Common myeloid progenitor, CD34-positive (primary cell): Measurements from ENCODE around the gene SLC6A3.

Experiments used
- CTCF ChIA-PET: fragments of 350-600 bp; sonication (Branson Sonifier 250); formaldehyde crosslinking; loops from one replicate; lab custom pipeline; 2021; ENCODE audit warnings: antibody characterized with exemption; lab: Charles Lee
- POLR2A ChIA-PET: fragments of 350-600 bp; sonication (Branson Sonifier 250); formaldehyde crosslinking; loops from one replicate; lab custom pipeline; 2021; ENCODE audit warnings: antibody characterized with exemption; lab: Charles Lee
- DNase-seq, 3 donors: peaks; one replicate each; pipeline versions ENCODE4 v3.0.0 to v3.0.0-alpha.2; 2013
- H3K27ac ChIP-seq, 2 experiments: 1 replicate in 1 of 2; 2 replicates in 1 of 2; pipeline ENCODE4 v1.7.0; 2013; ENCODE audit warnings: inconsistent platforms in 2 of 2, low read length in 2 of 2, mild to moderate bottlenecking in 2 of 2, low read depth in 1 of 2, moderate library complexity in 1 of 2; ENCODE audit not compliant: severe bottlenecking in 2 of 2, insufficient read depth in 1 of 2, poor library complexity in 1 of 2
- H3K27me3 ChIP-seq, 5 experiments: replicated peaks in 2 of 5; 1 replicate in 3 of 5; 2 replicates in 2 of 5; pipeline versions ENCODE4 v1.6.1 to v1.7.0; 2013; ENCODE audit warnings: low read length in 4 of 5, mild to moderate bottlenecking in 2 of 5, moderate library complexity in 2 of 5, inconsistent platforms in 1 of 5; ENCODE audit not compliant: insufficient read depth in 5 of 5, control insufficient read depth in 4 of 5
- H3K36me3 ChIP-seq, 4 experiments: 1 replicate in 2 of 4; 2 replicates in 2 of 4; pipeline versions ENCODE4 v1.6.1 to v1.7.0; 2013; ENCODE audit warnings: low read length in 3 of 4, control low read depth in 1 of 4, mild to moderate bottlenecking in 1 of 4; ENCODE audit not compliant: control insufficient read depth in 4 of 4, insufficient read depth in 4 of 4
- H3K4me1 ChIP-seq, 4 experiments: 1 replicate in 3 of 4; 2 replicates in 1 of 4; pipeline versions ENCODE4 v1.6.1 to v1.7.1; 2013; ENCODE audit warnings: low read length in 3 of 4, mild to moderate bottlenecking in 3 of 4, control low read depth in 1 of 4, inconsistent platforms in 1 of 4, moderate library complexity in 1 of 4; ENCODE audit not compliant: control insufficient read depth in 4 of 4, insufficient read depth in 4 of 4; ENCODE audit errors: control extremely low read depth in 1 of 4
- H3K4me3 ChIP-seq, 7 experiments: 1 replicate in 4 of 7; 2 replicates in 3 of 7; pipeline versions ENCODE4 v1.5.1 to v1.7.0; 2013; ENCODE audit warnings: mild to moderate bottlenecking in 7 of 7, low read length in 6 of 7, moderate library complexity in 6 of 7, inconsistent platforms in 2 of 7, low read depth in 2 of 7, control low read depth in 1 of 7; ENCODE audit not compliant: insufficient read depth in 4 of 7, control insufficient read depth in 1 of 7; ENCODE audit errors: extremely low read depth in 1 of 7
- H3K9me3 ChIP-seq, 5 experiments: 1 replicate in 4 of 5; 2 replicates in 1 of 5; pipeline versions ENCODE4 v1.6.1 to v1.7.1; 2013; ENCODE audit warnings: low read length in 4 of 5, mild to moderate bottlenecking in 2 of 5, inconsistent platforms in 1 of 5, low read depth in 1 of 5, moderate library complexity in 1 of 5; ENCODE audit not compliant: control insufficient read depth in 4 of 5, insufficient read depth in 2 of 5; ENCODE audit errors: control extremely low read depth in 1 of 5
- WGBS: methylation state at CpG from one replicate; pipeline ENCODE4 v1.1.5; 2013; ENCODE audit not compliant: insufficient coverage; 5-methylcytosine and 5-hydroxymethylcytosine counted together

SLC6A3 gene

DNA sequence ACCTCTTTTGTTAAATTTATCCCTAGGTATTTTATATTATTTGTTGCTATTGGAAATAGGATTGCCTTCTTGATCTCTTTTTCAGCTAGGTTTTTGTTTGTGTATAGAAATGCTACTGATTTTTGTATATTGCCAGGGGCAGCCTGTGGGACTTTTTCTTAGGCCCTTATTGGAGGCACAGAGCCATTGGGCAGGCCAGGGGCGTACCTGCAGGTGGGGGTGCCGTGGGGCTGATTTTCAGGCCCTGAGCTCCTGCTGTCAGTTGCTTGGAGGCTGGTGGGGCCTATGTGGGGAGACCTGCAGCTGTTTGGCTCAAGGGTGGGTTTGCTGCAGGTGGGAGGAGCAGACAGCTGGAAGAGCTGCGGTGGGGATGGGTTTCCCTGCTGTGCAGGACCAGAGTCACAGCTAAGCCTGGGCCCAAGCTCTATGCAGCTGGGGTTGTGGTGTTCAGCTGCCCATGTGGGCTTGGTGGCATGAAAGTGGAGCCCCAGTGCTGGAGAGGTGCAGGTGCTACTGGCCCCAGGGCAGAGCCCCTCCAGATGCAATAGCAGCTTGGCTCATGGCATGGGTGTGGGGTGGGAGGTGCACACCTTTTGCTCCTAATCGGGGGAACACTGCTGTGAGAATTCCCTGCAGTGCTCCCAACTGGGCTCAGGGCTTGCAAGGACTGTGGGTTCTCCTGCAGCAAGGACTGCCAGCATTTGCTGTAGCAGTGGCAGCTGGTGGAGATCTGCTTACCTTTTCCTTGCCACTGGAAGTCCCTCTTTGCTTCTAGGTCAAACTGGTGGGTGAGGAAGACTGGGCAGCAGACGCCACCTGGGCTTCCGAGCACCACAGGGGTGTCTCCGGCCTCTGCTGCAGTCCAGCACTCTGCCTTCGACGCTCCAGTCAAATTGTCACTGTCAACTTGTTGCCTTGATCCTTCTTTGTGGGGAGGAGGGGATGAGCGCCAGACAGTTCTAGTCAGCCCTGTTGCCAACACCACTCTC lies 92.7 kb downstream of the SLC6A3 start:
- ChIA-PET CTCF (no interaction called here), POLR2A (no interaction called here)
- Histone ChIP-seq H3K27me3 (peaks cover 0 to 18% (median 9%) of the 10 kb centered on the region in 5 experiments), H3K36me3 (no peaks in the 10 kb centered on the region), H3K27ac (no peak overlapping the region), H3K4me1 (peaks cover 0 to 3% (median 2%) of the 10 kb centered on the region in 4 experiments), H3K4me3 (no peak overlapping the region), H3K9me3 (no peaks in the 10 kb centered on the region)
- 86% methylated on average over 9 of the region's 10 CpGs for WGBS
- DNase-seq, result no peak

- DNase-seq, result no peak
- Histone ChIP-seq H3K36me3 (no peaks in the 10 kb centered on the region), H3K27ac (no peak overlapping the region), H3K9me3 (no peaks in the 10 kb centered on the region), H3K4me1 (peaks cover 0 to 14% (median 7%) of the 10 kb centered on the region in 4 experiments), H3K4me3 (no peak overlapping the region), H3K27me3 (peaks cover 0 to 9% (median 6%) of the 10 kb centered on the region in 5 experiments)
- WGBS, result 100% methylated on average over 2 of the region's 4 CpGs
- ChIA-PET CTCF (no interaction called here), POLR2A (interaction anchor here (0.6 kb wide), 2 partner anchors 86 to 256 kb away, joined by 3 read pairs; no protein-coding TSS in a partner anchor)
Measured at GRCh38 chr5:1351156-1351555, 94.1 kb downstream of the SLC6A3 start.

DNA sequence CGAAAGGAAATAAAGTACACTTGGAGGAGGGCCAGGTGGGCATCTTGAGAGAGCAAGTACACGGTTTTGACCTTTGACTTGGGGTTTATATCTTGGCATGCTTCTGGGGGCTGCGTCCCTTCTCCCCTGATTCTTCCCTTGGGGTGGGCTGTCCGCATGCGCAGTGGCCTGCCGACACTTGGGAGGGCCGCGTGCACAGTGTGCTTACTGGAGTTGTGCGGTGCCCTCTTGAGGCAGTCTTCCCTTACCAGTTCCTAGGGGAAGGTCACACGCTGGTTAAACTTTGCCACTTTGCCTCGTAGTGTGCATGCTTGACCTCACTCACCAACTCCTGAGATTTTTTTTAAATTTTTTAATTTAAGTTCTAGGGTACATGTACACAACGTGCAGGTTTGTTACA lies 96.0 kb downstream of the SLC6A3 start:
- H3K4me3 ChIP-seq, result no peak overlapping the region
- DNase-seq, result no peak

DNA sequence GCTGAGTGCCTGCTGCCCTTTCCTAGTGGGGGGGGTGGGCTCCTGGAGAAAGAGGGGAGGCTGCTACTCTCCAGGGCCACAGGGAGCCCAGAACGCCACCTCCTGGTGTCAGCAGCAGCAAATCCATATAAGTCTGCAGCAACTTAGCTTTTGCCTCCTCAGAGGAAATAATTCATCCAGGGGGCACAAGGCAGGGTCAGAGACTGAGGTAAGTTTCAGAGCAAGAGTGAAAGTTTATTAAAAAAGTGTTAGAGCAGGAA lies 96.3 kb downstream of the SLC6A3 start:
- Histone ChIP-seq H3K9me3 (no peaks in the 10 kb centered on the region), H3K27me3 (peaks cover 0 to 7% (median 0%) of the 10 kb centered on the region in 5 experiments), H3K27ac (no peak overlapping the region), H3K4me3 (no peak overlapping the region), H3K36me3 (no peaks in the 10 kb centered on the region), H3K4me1 (peaks cover 3 to 28% (median 21%) of the 10 kb centered on the region in 4 experiments)
- WGBS, result 83% methylated on average over 1 of the region's 1 CpG
- POLR2A ChIA-PET, result no interaction called here
- no peak for DNase-seq
- CTCF ChIA-PET, result no interaction called here

More for the DNA sequence above, 96.0 kb downstream of the SLC6A3 start:
- Histone ChIP-seq H3K27ac (no peak overlapping the region), H3K9me3 (no peaks in the 10 kb centered on the region), H3K27me3 (peaks cover 0 to 7% (median 0%) of the 10 kb centered on the region in 5 experiments), H3K36me3 (no peaks in the 10 kb centered on the region), H3K4me1 (peaks cover 0 to 24% (median 18%) of the 10 kb centered on the region in 4 experiments)
- WGBS, result 80% methylated on average over 8 of the region's 12 CpGs
- ChIA-PET POLR2A (no interaction called here), CTCF (no interaction called here)

DNA sequence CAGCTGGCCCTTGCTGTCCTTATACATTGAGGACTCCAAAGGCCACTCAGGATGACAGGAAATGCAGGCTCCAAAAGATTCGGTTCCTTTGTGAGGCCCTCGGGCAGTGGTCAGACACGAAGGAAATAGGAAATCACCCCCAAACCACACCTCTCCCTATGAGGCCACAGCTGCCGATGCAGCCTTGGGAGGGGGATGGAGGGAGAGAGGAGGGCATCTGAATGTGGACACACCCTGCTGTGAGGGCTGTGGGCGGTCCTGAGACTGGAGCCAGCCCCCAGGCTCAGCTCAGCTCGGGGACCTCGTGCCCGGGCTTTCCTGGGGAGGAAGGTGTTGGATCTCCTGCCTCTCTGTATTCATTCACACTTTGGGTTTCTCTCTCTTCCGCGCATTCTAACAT lies 97.7 kb downstream of the SLC6A3 start:
- Histone ChIP-seq H3K4me3 (no peak overlapping the region), H3K4me1 (peaks cover 7 to 36% (median 27%) of the 10 kb centered on the region in 4 experiments), H3K27me3 (peaks cover 0 to 3% (median 0%) of the 10 kb centered on the region in 5 experiments), H3K27ac (no peak overlapping the region), H3K36me3 (peaks cover 0 to 6% (median 4%) of the 10 kb centered on the region in 4 experiments), H3K9me3 (no peaks in the 10 kb centered on the region)
- DNase-seq, result no peak
- POLR2A ChIA-PET, result no interaction called here
- WGBS, result 100% methylated on average over 1 of the region's 10 CpGs
- CTCF ChIA-PET, result interaction anchor here (0.7 to 1.8 kb wide), 3 partner anchors 8 to 38 kb away, joined by 3 to 4 read pairs (median 3); no protein-coding TSS in a partner anchor

DNA sequence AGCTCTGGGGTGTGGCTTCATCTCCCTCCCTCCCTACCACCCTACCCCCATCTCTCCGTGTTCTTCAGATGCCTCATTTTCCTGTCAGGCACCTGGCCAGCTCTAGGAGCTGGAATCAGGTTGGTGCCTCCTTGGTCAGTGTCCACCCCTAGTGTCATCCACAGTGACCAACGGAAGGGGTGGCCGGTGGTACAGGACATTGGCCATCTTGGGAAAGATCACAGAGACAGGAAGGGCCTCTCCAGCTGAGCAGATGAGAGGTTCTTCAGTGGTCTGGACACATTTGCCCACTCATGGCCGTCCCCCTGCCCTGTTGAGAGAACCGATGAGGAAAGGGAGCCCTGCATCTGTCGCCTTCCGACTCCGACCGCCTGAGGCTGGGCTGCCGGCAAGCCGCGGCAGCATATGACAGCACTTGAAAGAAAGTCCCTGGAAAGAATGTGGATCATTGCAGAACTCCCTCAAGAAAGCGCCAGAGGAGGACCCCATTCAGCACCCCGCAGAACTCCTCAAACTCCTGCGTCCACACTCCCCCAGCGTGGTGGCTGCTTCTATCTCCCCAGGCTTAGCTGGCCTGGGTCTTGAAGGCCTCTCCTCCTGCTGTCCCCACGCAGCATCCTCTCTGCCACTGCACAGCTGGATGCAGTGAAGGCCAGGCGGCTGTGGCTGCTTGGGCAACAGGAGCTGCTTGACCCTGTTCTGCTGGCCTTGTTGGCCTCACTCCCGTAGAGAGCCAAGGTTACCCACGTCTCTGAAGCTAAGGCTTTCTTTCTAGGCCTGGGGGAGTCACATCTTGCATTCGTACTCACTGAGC lies 98.4 kb downstream of the SLC6A3 start:
- WGBS, result 93% methylated on average over 18 of the region's 21 CpGs
- no peaks in the 10 kb centered on the region for H3K9me3 ChIP-seq
- ChIA-PET POLR2A (no interaction called here), CTCF (interaction anchor here (0.7 to 1.8 kb wide), 4 partner anchors 8 to 38 kb away, joined by 3 to 4 read pairs (median 3); no protein-coding TSS in a partner anchor)
- peaks cover 0 to 14% (median 8%) of the 10 kb centered on the region in 4 experiments for H3K36me3 ChIP-seq
- no peak overlapping the region for H3K4me3 ChIP-seq
- peaks cover 7 to 36% (median 27%) of the 10 kb centered on the region in 4 experiments for H3K4me1 ChIP-seq
- H3K27me3 ChIP-seq, result peaks cover 0 to 3% (median 0%) of the 10 kb centered on the region in 5 experiments
- no peak for DNase-seq
- H3K27ac ChIP-seq, result no peak overlapping the region
